ENCODE measurements around the gene LDHB.
"Not testable (repeated sequence)": the region's sequence is repeated elsewhere in the genome, so short reads cannot be mapped to it uniquely, and the experiment has no call there.

The LDHB gene

DNA sequence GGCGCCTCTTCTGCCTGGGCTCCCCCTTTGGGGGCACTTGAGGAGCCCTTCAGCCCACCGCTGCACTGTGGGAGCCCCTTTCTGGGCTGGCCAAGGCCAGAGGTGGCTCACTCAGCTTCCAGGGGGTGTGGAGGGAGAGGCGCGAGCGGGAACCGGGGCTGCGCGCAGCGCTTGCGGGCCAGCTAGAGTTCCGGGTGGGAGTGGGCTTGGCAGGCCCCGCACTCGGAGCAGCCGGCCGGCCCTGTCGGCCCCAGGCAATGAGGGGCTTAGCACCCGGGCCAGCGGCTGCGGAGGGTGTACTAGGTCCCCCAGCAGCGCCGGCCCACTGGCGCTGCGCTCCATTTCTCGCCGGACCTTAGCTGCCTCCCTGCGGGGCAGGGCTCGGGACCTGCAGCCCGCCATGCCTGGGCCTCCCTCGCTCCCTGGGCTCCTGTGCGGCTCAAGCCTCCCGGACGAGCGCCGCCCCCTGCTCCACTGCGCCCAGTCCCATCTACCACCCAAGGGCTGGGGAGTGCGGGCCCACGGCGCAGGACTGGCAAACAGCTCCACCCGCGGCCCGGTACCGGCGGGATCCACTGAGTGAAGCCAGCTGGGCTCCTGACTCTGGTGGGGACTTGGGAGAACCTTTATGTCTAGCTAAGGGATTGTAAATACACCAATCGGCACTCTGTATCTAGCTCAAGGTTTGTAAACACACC is 3.9 kb upstream of the LDHB start:
- not testable (repeated sequence) for DNase-seq

DNA sequence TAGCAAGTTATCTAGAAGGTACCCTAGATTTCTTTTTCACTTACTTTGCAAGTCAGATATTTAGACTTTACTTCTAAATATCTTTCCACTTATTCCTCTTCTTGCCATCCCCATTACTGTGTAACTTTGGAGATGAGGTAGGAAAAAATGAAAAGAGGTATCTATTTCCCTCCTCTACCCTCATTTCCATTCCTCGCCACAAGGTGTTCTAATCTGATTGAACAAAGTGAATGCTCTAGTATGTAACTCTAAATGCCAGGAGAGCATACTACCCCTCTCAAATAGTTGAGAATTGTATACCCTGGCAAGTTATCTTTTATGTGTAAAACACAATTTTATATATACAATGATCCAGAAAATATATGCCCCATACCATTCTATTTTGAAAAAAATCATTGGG is 1.7 kb upstream of the LDHB start:
- DNase-seq: no peak

DNA sequence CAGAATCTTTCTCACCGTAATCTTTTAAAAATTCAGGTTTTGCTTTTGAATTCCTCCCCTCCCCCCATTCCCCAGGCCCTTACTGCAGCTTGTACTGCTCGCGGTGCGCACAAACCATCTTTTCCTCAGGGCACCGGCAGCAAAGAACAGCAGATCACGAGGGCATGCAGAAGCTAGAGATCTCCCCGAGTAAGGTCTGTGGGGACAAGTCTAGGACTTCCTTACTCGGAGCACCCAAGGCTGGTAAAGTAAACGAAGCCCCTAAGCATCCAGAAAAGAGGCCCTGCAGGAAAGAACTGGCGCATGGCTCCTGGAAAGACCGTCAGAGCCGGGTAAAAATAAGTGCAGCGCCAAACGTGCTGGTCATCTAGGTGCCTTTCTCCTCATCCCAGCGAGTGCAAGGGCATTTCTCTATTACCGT is 727 bp downstream of the LDHB start:
- DNase-seq: peak; percentile 36 to 52

DNA sequence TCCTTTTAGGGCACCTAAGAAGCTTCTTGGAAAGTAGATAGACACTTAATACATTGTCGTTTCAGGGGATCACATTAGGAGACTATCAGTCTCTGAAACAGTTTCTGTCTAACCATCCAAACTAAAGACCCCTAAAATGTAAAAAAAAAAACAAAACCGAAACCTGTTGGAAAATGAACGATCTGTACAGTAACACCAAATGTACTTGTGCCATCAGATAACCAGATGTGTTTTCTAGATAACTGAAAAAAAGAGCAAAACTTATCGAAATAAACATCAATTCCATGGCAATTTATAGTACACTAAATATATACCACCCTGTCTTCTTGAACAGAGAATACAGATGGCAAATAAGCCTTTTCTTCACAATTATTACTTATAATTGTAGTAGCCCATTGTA is 2.1 kb downstream of the LDHB start:
- no peak for DNase-seq

DNA sequence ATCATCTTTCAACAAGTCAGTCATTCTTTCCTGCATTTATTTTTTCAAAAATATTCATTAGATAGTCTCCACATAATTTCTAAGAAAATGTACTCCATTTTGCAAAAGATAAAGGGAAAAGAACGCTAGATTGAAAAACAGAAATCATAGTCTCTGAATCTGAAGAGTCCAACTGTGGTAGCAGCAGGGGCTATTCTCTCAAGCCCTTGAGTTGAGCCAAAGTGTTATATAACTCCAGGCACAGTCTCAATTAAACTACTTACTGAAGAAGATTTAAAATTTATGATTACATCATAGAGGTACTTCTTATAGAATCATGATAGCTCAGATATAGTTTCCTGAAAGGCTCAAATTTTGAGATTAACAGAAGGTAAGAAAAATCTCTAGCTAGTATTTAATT is 5.8 kb downstream of the LDHB start:
- DNase-seq: no peak

DNA sequence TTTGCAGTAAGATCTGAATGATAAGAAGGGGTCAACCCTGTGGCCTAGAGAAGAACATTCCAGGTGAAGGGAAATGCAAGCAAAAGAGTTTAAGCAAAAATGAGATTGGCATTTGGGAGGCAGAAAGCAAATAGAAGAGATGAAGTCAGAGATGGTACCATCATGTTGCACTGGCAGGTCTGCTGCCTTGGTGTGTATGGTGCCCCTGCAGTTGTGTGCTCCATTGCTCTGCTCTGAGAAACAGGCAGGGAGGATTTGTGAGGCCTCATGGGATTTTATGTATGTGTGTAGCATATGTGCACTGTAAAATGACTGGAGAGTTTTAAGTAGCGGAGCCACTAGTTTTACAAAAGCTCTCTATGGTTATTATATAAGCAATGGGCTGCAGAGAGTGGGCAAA is 6.6 kb downstream of the LDHB start:
- DNase-seq: no peak

DNA sequence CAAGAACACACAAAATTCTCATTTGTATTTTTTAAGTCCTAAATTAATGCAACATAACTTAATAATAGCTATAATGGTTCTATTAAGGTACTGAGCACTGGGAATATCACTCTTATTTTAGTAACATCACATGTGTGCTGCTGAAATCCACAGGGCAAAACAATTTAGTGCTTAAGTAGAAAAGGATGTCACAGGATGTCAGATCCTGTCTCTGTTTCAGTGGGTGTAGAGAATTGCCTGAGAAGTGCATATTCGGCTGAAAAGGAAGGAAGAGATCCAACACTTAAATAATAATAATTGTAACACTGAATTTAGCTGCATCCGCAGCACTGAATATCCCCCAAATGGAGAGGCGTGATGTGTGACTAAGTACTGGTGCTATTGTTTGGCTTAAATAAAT is 8.6 kb downstream of the LDHB start:
- DNase-seq: no peak

DNA sequence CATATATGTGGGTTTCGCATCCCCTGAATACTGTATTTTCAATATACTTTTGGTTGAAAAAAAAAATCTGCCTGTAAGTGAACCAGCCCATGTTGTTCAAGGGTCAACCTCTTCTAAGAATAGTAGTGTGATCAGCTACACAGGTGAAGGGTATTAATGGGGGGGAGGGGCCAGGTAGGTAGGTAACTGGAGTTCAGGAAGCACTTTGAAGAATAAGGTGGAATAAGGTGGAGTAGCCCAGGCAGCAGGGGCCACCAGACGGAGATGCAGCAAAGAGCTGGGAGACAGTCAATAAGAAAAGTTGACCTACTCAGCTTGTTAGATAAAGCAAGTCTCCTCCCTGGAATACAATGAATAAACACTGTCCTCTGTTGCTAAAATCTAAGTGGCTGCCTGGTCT is 9.3 kb downstream of the LDHB start:
- no peak for DNase-seq

DNA sequence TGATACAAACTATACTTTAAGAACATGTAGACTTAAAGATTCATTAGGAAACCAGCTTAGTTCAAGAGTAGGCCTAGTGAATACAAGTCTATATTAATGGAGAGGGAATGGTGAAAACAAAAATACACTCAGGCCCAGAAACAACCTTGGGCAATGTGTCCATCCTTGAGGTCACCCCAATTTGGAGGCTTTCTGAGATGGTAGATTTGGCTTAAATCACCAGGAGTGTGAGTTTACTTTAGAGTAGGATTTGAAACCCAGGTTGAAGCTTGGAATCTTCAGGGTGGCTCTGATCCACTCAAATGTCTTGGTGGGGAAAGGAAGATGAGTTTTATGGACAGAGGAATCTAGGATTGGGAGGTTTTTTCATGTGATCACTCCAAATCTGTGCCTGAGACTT is 10.5 kb downstream of the LDHB start:
- DNase-seq: no peak

DNA sequence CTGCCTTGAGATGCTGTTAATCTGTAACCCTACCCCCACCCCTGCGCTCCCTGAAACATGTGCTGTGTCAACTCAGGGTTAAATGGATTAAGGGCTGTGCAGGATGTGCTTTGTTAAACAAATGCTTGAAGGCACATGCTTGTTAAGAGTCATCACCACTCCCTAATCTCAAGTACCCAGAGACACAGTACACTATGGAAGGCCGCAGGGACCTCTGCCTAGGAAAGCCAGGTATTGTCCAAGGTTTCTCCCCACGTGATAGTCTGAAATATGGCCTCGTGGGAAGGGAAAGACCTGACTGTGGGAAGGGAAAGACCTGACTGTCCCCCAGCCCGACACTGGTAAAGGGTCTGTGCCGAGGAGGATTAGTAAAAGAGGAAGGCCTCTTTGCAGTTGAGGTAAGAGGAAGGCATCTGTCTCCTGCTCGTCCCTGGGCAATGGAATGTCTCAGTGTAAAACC is 12.6 kb downstream of the LDHB start:
- not testable (repeated sequence) for DNase-seq

DNA sequence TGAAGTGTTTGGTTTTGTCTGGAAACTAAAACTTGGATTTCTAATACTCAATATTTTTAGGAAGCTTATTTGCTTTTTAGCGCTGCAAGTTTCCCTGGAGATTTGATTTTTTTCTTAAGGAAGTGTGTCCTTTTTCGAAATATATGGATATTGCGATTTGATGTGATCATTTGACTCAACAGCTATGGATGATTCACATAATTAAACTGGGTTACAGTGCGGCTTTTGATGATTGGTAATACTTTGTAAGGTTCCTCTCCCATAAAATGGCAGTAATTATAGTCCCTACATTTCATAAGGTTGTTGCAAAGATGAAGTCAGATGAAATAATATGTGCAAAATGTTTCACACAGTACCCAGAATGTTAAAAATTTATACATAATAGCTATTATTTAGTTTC is 13.1 kb downstream of the LDHB start:
- no peak for DNase-seq

DNA sequence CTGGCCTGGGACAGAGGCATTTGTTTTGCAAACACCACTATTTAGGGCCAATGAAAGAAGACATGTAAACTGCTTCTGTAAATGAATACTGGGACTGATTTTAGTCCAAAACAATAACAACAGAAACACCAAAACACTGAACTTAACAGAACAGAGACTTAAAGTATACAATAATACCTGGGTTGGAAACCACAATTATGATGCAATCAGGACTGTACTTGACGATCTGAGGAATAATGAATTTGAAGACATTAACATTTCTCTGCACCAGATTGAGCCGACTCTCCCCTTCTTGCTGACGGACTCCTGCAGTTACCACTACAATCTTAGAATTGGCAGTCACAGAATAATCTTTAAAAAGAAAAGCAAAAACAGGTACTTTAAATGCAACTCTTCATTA is 13.9 kb downstream of the LDHB start:
- DNase-seq: no peak

DNA sequence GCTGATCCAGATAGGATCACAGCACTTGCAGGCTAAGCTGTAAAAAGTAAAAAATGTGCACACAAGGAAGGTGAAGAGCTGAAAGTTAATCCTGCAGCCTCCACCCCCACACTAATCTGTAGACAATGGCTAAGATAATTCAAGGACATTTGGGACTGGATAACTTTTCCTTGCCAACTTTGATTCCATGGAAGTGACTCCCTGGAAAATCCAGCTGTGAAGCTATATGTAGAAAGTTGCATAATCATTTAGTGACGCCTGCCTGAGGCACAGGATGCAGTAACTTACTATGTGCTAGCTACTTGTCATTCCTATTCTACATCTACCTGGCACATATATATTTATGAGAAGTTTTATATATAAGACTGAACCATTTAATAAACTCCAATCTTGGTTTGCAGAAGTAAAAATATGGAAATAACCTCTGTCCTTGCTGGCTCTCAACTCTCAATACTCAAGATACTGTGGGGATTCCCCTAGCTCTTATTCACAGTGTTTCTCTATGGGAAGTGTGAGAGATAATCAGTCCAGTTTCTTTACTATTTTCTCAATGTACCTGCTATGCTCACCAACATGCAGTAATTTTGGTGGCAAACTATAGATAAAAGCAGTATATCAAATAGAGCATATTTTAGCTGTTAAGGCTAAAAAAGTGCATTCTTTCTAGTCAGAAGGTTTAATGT is 14.8 kb downstream of the LDHB start:
- DNase-seq: no peak

DNA sequence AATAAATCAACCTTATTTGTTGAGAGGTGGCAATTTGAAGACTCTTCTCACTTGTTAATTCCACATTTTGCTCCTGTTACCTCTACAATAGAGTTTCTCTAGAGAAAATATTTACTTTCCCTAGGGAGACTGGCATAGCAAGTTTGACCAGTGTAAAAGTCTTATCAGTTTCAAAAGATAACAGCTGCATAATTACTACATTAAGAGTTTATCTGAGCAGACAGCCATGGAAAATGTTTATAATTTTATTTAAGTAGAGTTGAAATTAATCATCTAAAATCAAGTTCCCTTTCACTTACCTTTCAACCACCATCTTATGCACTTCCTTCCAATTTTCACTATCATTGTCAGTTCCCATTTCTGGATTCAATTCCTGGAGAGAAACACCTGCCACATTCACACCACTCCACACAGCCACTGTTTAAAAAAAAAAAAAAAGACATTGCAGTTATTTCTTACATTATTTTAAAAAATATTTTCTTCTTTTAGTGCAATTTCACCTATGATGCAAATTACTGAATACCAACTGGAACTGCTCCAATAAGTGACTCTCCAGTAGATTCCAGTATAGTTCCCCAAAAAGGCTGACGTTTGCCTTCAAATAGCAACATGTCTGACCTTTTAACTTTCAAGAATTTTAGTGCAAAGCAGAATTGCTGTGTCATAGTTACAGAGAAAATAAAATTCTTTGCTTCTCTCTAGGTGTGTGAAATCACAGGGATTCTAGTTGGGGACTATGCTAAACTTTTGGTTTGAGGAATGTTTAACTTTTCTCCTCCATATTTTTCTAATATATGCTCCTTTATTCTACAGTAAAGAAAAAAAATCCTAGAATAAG is 19.4 kb downstream of the LDHB start:
- DNase-seq: no peak

DNA sequence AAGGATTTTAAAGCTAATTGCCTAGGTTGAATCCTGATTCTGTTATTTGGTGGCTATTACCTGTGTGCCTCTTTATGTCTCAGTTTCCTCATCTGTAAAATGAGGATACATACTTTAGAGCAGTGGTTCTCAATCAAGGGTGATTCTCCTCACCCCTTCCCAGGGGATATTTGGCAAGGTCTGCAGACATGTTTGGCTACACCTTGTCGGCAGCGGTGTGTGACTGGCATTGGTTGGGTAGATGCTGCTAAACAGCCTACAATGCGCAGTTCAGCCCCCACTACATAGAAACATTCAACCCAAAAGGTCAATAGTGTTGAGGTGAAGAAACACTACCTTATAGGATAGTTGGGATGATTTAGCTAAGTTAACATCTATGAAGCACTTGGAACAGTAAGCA is 23.4 kb downstream of the LDHB start:
- no peak for DNase-seq

DNA sequence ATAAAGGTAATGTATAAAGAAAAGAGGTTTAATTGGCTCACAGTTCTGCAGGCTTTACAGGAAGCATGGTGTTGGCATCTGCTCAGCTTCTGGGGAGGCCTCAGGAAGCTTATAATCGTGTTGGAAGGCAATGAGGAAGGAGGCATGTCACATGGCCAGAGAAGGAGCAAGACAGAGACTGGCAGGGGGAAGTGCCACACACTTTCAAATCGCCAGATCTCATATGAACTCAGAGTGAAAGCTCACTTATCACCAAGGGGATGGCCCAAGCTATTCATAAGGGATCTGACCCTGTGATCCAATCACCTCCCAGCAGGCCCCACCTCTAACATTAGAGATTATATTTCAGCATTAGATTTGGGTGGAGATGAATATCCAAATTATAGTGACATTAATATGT is 26.3 kb downstream of the LDHB start:
- no peak for DNase-seq

DNA sequence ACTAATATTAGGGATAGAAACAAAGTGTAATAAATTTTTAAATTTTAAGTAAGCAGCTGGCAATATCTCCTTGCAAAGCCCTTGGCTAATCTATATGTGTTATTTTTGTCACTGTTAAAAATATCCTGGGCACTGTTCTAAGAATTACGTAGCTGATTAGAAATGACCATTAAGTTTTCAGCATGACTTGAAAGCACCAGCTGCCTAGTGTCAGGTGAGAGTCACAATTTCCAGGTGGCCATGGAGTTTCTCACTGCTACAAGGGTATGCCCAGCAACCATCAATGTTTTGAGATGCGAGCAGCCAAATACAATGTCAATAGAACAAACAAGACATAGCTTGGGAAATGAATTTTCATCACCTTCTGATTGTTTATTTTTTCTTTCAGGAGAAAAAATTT is 29.7 kb downstream of the LDHB start:
- no peak for DNase-seq

DNA sequence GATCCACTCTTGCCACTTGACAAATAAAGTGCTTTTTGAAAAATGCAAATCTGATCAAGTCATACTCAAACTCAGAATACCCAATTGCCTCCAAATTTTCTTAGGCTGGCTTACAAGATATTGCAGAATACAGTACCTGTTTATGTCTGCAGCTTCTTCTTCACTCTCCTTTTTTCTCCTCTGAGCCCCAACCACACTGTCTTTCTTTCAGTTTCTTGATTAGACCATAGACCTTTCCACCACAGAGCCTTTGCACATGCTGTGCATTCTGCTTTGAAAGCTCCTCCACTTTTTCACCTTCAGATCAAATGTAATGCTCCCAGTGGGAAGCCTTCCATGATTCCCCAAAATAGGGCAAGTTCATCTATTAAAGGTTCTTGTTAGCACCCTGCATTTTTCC is 39.1 kb downstream of the LDHB start:
- no peak for DNase-seq

DNA sequence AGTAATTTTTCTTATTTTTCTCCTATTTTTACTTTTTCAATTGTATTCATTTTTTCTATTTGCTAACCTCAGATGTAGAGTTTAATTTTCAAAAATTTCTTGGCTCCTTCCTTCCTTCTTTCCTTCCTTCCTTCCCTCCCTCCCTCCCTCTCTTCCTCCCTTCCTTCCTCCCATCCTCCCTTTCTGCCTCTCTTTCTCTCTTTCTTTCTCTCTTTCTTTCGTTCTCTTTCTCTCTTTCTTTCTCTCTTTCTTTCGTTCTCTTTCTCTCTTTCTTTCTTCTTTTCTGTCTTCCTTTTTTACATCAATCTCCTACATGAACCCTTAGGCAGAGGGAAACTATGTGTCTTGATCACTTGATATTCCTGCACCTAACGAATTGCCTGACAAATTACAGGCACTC is 40.6 kb downstream of the LDHB start:
- DNase-seq: no peak

DNA sequence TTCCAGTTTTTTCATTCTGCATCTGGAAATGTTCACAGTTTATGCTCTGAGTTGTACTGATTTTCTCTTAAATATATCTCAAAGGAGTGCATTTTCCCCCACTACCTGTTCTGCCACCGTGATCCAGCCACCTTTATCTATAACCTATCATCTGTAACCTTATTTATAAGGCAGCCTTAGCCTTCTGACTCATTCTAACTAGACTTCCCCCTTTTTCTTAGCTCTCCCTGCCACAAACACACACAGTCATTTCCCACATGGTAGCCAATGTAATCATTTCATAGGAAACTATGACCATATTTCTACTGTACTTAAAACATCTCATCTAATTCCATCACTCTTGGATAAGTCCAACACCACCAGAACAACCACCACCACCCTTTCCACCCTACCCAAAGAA is 42.2 kb downstream of the LDHB start:
- no peak for DNase-seq

DNA sequence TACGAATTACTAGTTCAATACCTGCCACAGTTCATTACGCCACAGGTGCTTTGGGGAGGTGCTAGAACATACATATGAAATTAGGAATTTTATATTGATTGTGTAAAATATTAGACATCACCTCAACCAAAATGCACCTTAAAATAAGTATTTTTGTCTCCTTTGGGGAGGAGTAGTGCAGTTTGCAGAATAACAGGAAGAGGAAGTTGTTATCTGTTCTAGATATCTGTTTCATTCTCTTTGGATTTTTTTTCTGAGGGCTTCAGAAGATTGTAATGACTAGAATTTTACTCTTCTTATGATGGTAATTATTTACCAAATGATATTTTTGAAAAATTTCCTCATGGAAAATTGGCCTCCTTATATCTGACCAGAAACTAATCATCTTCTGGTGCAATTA is 43.1 kb downstream of the LDHB start:
- no peak for DNase-seq

DNA sequence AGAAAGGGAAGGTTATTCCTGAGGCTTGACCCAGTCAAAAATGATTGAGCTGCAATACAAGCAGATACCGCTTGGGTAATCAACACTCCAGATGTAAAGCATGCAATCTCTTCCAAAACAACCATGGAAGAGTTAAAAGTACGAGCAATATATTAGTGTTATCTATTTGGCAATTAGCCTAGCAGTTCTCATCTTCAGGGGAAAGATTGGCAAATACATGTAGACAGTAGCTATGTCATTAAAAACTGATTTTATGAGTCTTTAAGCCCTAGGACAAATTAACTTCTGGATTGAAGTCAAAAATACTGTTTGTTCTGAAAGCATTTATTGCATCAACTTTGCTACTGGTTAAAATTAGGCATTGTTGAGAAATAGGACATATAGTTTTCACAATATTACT is 43.7 kb downstream of the LDHB start:
- DNase-seq: peak in 1 of 2 experiments; percentile 6

DNA sequence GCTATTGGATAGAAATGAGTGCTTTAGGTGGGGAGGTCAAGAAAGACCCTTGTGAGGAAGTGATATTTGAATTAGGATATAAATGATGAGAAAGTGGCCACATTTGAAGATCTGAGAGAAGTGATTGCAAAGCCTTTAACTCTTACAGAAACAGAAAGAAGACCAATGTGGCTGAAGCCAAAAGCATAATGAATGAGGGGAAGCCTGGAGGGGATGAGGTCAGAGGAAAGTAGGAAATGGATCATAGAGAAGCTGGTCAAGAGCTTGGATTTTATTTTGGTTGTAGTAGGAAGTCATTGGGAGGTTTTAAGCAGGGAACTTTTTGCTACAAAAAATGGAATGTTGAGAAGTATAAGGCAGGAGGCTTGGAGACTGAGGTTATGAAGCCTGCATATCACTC is 49.4 kb downstream of the LDHB start:
- no peak for DNase-seq

DNA sequence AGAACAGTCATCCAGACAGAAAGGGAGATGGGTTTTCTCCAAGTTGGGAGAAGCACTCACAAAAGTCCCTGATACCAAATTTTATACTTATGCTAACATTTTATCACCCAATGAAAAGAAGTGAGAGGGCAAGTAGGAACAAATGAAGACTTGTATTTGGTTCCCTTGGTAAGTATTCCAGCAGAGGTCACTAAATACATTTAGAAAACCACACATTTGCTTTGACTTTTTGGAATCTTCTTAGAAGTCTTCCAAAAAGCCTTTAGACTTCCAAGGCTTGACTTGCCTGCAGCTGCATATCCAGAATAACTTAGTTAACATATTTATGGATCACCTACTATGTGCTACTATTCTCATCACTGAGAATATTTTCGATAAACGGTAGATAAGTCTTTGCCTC is 49.9 kb downstream of the LDHB start:
- no peak for DNase-seq

Data from NCI-H2081 (cell line).